NCI-H1105 (cell line): ENCODE measurements around the gene LTK.

Source experiments
- DNase-seq: peaks from one replicate; lab custom pipeline; 2025; lab: John Stamatoyannopoulos, UW

Gene LTK

GRCh38 chr15:41513506-41514227 is at the start of gene LTK:
Gene LTK, minus strand, starts transcription at chr15:41513827. Its CDS starts 118 bp downstream, at chr15:41513709.
- DNase-seq: no peak

- no peak for DNase-seq
Measured at GRCh38 chr15:41562784-41563198, 49.2 kb upstream of the LTK start.

- no peak for DNase-seq
Measured at GRCh38 chr15:41562244-41562643, 48.6 kb upstream of the LTK start.

GRCh38 chr15:41561777-41562145 is 48.1 kb upstream of the LTK start:
- no peak for DNase-seq

- DNase-seq: no peak
Measured at GRCh38 chr15:41561104-41561776, 47.6 kb upstream of the LTK start.

- no peak for DNase-seq
Measured at GRCh38 chr15:41560572-41560874, 46.9 kb upstream of the LTK start.

GRCh38 chr15:41559239-41559782 is 45.7 kb upstream of the LTK start:
- DNase-seq: no peak

- no peak for DNase-seq
Measured at GRCh38 chr15:41558400-41559238, 45.0 kb upstream of the LTK start, which contains the start of gene TYRO3. Gene TYRO3, plus strand, starts transcription at chr15:41559212. Its CDS starts 46 bp downstream, at chr15:41559258.

GRCh38 chr15:41557673-41558399 is 44.2 kb upstream of the LTK start:
- peak; percentile 61 for DNase-seq

GRCh38 chr15:41556677-41557076 is 43.0 kb upstream of the LTK start:
- no peak for DNase-seq

- no peak for DNase-seq
Measured at GRCh38 chr15:41554915-41555314, 41.3 kb upstream of the LTK start.

GRCh38 chr15:41554343-41554742 is 40.7 kb upstream of the LTK start:
- DNase-seq: no peak

- no peak for DNase-seq
Measured at GRCh38 chr15:41553731-41554130, 40.1 kb upstream of the LTK start.

GRCh38 chr15:41550066-41550775 is 36.6 kb upstream of the LTK start:
- no peak for DNase-seq

GRCh38 chr15:41546851-41547786 is 33.5 kb upstream of the LTK start:
- no peak for DNase-seq

GRCh38 chr15:41545218-41545617 is 31.6 kb upstream of the LTK start:
- no peak for DNase-seq

GRCh38 chr15:41544650-41545015 is 31.0 kb upstream of the LTK start:
- no peak for DNase-seq

- no peak for DNase-seq
Measured at GRCh38 chr15:41543521-41543870, 29.9 kb upstream of the LTK start.

- DNase-seq: no peak
Measured at GRCh38 chr15:41536866-41537265, 23.2 kb upstream of the LTK start.

GRCh38 chr15:41535544-41535943 is 21.9 kb upstream of the LTK start:
- no peak for DNase-seq
